ENCODE measurements around the gene PRKAR2B.

DNA sequence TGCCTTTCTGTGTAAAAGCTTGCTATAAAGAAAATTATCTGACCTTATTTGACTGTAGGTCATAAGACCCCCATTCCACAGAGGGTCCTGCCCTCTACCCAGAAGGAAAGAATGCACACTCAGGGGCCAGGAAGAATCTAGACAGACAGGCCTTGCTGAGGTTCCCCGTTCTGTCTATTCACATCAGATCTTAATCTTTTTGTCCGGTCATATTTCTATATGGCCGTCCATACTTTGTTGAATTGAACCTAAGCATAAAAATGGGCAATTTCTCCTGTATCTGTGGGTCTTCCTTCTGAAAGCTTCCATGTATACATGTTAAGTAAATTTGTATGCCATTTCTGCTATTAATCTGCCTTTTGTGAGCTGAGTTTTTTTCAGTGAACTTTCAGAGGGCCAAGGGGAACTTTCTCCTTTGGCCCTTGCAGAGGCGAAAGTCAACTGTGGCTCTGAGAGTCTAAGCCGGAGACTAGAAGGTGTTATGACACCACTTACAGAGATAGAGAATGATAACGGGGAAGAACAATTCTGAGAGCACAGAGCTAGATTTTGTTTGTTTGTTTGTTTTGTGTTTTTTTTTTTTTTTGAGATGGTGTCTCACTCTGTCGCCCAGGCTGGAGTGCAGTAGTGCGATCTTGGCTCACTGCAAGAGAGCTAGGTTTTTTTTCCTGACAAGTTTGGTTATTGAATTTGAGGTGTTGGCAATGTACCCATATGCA is 11.6 kb upstream of the PRKAR2B start:
- TF ChIP-seq, protein P1, sequence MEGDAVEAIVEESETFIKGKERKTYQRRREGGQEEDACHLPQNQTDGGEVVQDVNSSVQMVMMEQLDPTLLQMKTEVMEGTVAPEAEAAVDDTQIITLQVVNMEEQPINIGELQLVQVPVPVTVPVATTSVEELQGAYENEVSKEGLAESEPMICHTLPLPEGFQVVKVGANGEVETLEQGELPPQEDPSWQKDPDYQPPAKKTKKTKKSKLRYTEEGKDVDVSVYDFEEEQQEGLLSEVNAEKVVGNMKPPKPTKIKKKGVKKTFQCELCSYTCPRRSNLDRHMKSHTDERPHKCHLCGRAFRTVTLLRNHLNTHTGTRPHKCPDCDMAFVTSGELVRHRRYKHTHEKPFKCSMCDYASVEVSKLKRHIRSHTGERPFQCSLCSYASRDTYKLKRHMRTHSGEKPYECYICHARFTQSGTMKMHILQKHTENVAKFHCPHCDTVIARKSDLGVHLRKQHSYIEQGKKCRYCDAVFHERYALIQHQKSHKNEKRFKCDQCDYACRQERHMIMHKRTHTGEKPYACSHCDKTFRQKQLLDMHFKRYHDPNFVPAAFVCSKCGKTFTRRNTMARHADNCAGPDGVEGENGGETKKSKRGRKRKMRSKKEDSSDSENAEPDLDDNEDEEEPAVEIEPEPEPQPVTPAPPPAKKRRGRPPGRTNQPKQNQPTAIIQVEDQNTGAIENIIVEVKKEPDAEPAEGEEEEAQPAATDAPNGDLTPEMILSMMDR (IDR thresholded peaks at IDR 0.05; ENCODE audit: low read depth, low read length): no peak
- no peak for TF ChIP-seq MYC (IDR thresholded peaks at IDR 0.05; ENCODE audit: low read depth, low read length)

All from NB4 (cell line).